PC-3 (cell line): Measurements from ENCODE around the gene TSHZ2.

Experiments
- CTCF ChIP-seq: fragments of 300-600 bp; sonication (generic); conservative IDR thresholded peaks from 2 replicates; pipeline ENCODE4 v1.5.1; 2017; ENCODE audit warnings: antibody characterized with exemption, low read depth, mild to moderate bottlenecking, low read length
- EZH2 ChIP-seq: fragments of 300-600 bp; sonication (generic); IDR thresholded peaks from one replicate; pipeline ENCODE4 v1.6.1; 2017; ENCODE audit warnings: antibody characterized with exemption, mild to moderate bottlenecking, low read length; ENCODE audit not compliant: unreplicated experiment

GRCh38 chr20:53419693-53420460 lies 447.7 kb downstream of the TSHZ2 start:
- no peak for TF ChIP-seq CTCF
- TF ChIP-seq EZH2 = no peak
